ENCODE results near the gene GNAQ. TPM values are rescaled to one million over a fixed set of nuclear protein-coding genes. Genes with fewer than 3 reads are reported as not detected.

The GNAQ gene
- total RNA-seq, 4 donors from 2014 or later = 13.1 to 19.7 (median 16.4) TPM

GRCh38 chr9:77827104-77827784 is 204.4 kb downstream of the GNAQ start:
- 81 to 82% methylated on average over 6 of the region's 6 CpGs for WGBS, 2 donors
- intact Hi-C loops (cut with DNase I; ENCODE audit: low total_unique reads) = no loop called here
- DNase-seq (ENCODE audit: low spot score in 2 of 2) = no peak
- H3K4me3 ChIP-seq (ENCODE audit: low read depth, poor library complexity, severe bottlenecking) = no peak overlapping the region
- no peak for TF ChIP-seq POLR2A (IDR thresholded peaks at IDR 0.05)
- no peak for TF ChIP-seq CTCF (IDR thresholded peaks at IDR 0.05)

GRCh38 chr9:77826621-77827020 is 205.0 kb downstream of the GNAQ start:
- intact Hi-C loops (cut with DNase I; ENCODE audit: low total_unique reads) = no loop called here
- no peak for DNase-seq (ENCODE audit: low spot score in 2 of 2)
- no peak overlapping the region for H3K4me3 ChIP-seq (ENCODE audit: low read depth, poor library complexity, severe bottlenecking)
- TF ChIP-seq CTCF (IDR thresholded peaks at IDR 0.05) (no peak), POLR2A (IDR thresholded peaks at IDR 0.05) (no peak)
- 88 to 90% methylated on average over 5 of the region's 5 CpGs for WGBS, 2 donors

GRCh38 chr9:77826116-77826515 is 205.5 kb downstream of the GNAQ start:
- no peak overlapping the region for H3K4me3 ChIP-seq (ENCODE audit: low read depth, poor library complexity, severe bottlenecking)
- whole genome bisulfite sequencing, 2 donors = 62 to 69% methylated on average over 2 of the region's 2 CpGs
- DNase-seq (ENCODE audit: low spot score in 2 of 2) = no peak
- intact Hi-C loops (cut with DNase I; ENCODE audit: low total_unique reads) = no loop called here
- TF ChIP-seq POLR2A (IDR thresholded peaks at IDR 0.05) (no peak), CTCF (IDR thresholded peaks at IDR 0.05) (no peak)

GRCh38 chr9:77825361-77825760 is 206.2 kb downstream of the GNAQ start:
- DNase-seq (ENCODE audit: low spot score in 2 of 2) = no peak
- 96 to 98% methylated on average over 4 of the region's 4 CpGs for WGBS, 2 donors
- intact Hi-C loops (cut with DNase I; ENCODE audit: low total_unique reads) = no loop called here
- H3K4me3 ChIP-seq (ENCODE audit: low read depth, poor library complexity, severe bottlenecking) = no peak overlapping the region
- TF ChIP-seq CTCF (IDR thresholded peaks at IDR 0.05) = no peak
- no peak for TF ChIP-seq POLR2A (IDR thresholded peaks at IDR 0.05)

GRCh38 chr9:77820293-77820954 is 211.2 kb downstream of the GNAQ start:
- intact Hi-C loops (cut with DNase I; ENCODE audit: low total_unique reads) = no loop called here
- no peak for DNase-seq (ENCODE audit: low spot score in 2 of 2)
- no peak overlapping the region for H3K4me3 ChIP-seq (ENCODE audit: low read depth, poor library complexity, severe bottlenecking)
- TF ChIP-seq POLR2A (IDR thresholded peaks at IDR 0.05) (no peak), CTCF (IDR thresholded peaks at IDR 0.05) (no peak)
- WGBS, 2 donors = 37 to 56% methylated on average over 3 of the region's 3 CpGs

Data from lower leg skin (tissue), 4 donors.